H7 (cell line): ENCODE results near the gene FRG2C. TPM values are rescaled to one million over a fixed set of nuclear protein-coding genes. Genes with fewer than 3 reads are reported as not detected.
"Not testable (repeated sequence)": the region's sequence is repeated elsewhere in the genome, so short reads cannot be mapped to it uniquely, and the experiment has no call there.

Source experiments
- DNase-seq: peaks from one replicate; pipeline ENCODE4 v3.0.0; 2012
- H3K27me3 ChIP-seq: 2 replicates; pipeline ENCODE4 v1.6.0; 2011; ENCODE audit warnings: mild to moderate bottlenecking, low read length; ENCODE audit not compliant: control insufficient read depth, insufficient read depth
- H3K36me3 ChIP-seq: replicated peaks from 2 replicates; pipeline ENCODE4 v1.5.1; 2011; ENCODE audit warnings: low read length; ENCODE audit not compliant: control insufficient read depth, insufficient read depth
- H3K4me3 ChIP-seq: 2 replicates; pipeline ENCODE4 v1.5.1; 2011; ENCODE audit warnings: low read depth, mild to moderate bottlenecking, control low read depth, low read length, moderate library complexity; ENCODE audit not compliant: insufficient read depth
- total RNA-seq: library from RNA; depleted of rRNA; stranded (reverse); fragments of >200 nt; shearing (Covaris generic); gene quantifications from 2 replicates; pipeline ENCODE4 v1.2.3, GENCODE V29; 2014; rRNA removed

Gene FRG2C
- not detected in 2 replicates for total RNA-seq

DNA sequence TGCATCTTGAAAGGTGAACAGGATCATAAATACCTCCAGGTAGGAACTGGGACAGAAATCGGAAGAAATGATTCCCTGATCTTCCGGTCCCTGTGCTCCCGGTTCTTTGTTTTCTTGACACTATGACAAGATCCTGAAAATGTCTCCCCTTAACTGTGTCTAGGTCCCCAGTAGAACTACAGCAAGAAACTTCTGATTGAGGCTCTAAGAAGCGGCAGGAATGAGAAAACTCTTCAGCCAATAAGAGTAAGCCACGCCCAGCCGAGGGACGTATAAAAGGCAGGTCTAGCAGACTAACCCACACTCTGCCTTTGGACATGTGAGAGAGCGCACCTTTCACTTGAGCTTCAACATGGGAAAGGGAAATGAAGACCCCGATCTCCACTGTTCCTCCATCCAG is at the start of gene FRG2C:
TSS of gene FRG2C (plus strand) at position 301 of the 400 bp plus-strand sequence. CDS start at position 353, 52 bp downstream.
- not testable (repeated sequence) for H3K4me3 ChIP-seq, DNase-seq, H3K36me3 ChIP-seq
- H3K27me3 ChIP-seq: peaks cover 55% of the 10 kb centered on the region

DNA sequence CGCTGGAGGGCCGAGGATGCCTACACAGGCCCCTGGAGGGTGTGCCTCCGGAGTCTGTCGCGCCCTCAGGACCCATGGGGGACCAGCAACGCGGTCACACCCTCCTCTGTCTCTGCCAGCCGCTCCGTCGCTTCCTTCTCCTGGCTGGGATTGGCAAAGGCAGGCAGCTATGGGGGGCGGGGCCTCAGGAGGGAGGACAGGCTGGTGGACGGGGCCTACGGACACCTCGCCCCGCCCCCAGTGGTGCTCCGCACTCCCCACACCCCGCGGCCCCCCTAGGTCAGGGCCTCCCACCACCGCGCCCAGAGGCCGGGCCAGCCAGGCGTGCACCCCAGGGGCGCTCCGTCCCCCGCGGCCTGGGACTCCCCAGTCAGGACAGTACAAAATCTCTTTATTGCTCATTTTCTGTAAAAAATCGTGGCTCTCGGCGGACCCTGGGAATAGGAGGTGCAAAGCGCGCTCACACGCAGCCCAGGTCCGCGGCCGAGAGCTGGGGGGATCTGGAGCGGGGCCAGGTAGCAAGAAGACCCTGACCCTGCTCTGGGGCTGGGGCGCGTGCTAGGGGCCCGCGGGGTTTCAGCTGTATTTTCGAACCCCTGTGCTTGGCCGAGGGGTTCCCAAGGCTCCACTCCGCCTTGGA is 45.3 kb upstream of the FRG2C start:
- Histone ChIP-seq H3K4me3 (peak overlapping the region; percentile 48), H3K27me3 (peaks cover 19% of the 10 kb centered on the region)
- DNase-seq: peak; percentile 94
- H3K36me3 ChIP-seq: not testable (repeated sequence)

DNA sequence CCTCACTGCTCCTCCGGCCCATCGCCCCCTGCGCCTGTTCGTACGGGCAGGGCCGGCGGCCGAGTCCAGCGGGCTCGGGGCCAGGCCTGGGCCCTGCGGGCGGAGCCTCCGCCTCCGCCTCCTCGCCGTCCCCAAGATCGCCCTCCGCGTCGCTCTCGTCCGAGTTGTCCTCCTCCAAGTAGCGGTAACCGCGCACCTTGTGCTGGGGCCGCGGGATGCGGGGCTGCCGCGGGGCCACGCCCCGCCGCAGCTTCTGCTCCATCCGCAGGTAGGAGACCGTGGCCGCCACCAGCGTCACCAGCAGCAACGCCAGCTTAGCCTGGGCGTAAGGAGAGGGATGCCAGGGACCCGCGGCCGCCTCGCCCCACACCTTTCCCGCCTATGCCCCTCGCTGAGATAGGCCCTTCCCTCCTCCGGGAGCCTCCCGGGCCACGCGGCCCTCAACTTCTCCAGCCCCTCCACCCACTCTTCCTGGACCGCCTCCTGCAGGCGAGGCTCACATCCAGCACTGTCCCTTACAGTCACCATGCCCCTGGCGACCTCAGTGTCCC is 44.6 kb upstream of the FRG2C start:
- peaks cover 19% of the 10 kb centered on the region for H3K27me3 ChIP-seq
- DNase-seq: peak; percentile 72
- H3K4me3 ChIP-seq: peak overlapping the region; percentile 48
- not testable (repeated sequence) for H3K36me3 ChIP-seq

DNA sequence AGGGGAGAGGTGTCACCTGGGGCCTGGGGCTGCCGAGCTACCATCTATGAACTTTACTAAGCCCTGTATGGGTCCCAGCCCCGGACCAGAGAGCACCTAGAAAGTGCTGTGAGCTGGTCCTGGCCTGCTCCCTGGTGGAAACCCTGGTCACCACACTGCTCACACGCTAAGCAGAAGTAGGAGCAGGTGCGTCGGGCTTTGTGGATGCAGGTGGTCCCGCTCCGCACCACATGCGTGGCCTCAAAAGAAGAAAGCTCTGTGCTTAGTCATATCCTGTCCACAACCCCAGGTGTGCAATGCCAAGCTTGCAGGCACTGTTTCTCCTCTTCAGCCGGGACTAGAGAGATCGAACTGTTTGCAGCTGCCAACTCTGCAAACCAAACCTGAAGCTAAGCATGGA is 42.4 kb upstream of the FRG2C start:
- not testable (repeated sequence) for H3K36me3 ChIP-seq, H3K4me3 ChIP-seq
- DNase-seq: peak; percentile 30
- H3K27me3 ChIP-seq: peaks cover 19% of the 10 kb centered on the region

DNA sequence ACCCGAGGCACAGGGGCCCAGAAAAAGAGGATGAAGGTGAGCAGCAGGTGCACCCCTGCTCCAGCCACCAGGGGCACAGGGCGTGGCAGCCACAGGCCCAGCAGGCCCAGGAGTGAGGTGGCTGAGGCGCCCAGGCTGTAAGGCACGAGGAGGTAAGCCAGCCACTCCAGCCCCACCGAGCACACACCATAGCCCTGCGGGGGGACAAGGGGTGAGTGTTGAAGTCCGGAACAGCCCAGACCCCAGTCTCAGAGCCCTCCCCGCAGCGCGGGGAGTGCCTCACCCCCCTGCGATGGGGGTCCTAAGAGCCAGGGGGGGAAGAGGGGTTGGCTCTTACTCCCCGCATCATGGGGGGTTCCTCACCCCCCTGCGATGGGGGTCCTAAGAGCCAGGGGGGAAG is 40.5 kb upstream of the FRG2C start:
- H3K27me3 ChIP-seq: peaks cover 12% of the 10 kb centered on the region
- not testable (repeated sequence) for H3K36me3 ChIP-seq, H3K4me3 ChIP-seq
- DNase-seq: peak; percentile 27

DNA sequence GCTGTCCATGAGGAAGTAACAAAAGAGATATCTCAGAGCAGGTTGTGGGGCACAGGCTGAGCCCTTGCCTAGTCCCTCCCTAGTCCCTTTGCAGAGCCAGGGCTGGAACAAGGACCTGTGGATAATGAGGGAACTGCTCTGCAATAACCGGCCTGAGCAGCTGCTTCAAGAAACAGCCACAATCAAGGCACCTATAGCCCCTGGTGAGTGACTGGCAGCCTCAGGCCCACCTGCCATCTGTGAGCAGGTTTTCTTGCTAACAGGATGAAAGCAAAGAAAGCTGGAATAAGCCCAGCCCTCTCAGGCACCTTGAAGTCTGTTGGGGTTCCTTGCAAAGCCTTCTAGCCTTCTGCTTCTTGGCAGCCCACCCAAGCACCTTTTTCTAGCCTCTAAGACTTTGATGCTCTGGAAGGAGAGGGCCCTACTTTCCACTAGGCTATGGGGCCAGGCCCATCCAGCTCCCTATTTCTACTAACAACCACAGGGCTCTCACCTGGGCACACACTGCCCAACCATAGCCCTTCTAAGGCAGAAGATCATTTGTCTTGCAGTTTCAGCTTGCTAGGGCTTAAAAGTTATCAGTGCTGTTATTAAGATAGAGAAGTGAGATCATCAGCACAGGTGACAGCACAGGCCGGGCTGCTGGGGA is 33.1 kb upstream of the FRG2C start:
- H3K27me3 ChIP-seq, H3K36me3 ChIP-seq, DNase-seq, H3K4me3 ChIP-seq: not testable (repeated sequence)

DNA sequence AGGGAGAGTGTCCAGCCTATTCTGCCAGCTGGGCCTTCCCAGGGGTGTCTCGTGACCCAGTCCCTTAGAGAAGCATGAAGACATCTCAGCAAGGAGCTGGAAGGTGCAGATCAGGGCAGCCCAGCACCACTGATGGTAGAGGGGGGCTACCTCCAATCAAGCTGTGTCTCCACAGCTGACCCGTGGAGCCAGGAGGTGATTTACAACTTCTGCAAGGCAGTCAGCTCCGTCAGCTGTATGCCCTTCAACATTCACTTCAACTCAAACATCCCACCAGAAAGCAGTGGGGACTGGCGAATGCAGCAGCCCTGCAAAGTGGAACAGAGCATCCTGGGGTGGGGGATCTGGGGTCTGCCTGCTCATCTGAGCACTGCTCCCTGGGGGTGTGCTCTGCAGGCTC is 32.6 kb upstream of the FRG2C start:
- Histone ChIP-seq H3K4me3 (no peak overlapping the region), H3K27me3 (no peaks in the 10 kb centered on the region), H3K36me3 (no peaks in the 10 kb centered on the region)
- no peak for DNase-seq

DNA sequence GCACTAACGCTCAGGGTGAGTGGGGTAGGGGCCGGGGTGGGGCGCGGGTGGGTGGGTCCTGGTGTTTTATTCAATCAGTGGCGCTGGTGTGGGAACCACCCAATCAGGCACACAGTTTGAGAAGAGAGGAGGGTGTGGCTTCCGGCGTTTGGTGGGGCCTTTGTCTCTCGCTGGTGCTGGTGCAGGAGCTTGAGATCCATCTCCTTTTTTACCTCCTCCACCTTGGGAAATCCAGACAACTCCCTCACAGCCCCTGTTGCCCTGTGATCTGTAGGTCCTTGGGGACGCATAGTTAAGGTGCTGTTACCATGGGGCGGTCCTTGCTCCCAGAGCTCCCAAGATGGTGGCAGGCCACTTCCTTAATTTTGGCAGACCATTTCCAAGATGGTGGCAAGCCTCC is 25.2 kb upstream of the FRG2C start:
- DNase-seq: peak; percentile 6
- H3K36me3 ChIP-seq, H3K27me3 ChIP-seq, H3K4me3 ChIP-seq: not testable (repeated sequence)

DNA sequence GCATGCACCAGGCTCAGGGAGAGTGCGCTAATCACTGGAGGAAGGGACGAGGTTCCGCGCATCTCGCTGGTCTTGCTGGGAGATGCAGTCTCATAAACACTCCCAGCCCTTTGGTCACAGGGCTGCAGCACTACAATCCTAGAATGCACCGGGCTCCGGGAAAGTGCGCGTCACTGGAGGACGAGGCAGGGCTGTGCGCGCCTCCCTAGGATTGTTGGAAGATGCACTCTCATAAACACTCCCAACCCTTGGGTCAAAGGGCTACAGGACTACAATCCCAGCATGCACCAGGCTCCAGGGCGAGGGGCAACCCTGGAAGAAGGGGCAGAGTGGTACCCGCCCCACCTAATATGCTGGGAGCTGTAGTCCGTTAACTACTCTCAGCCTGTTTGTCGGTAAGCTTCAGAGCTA is 23.0 kb upstream of the FRG2C start:
- peak; percentile 62 for DNase-seq
- not testable (repeated sequence) for H3K36me3 ChIP-seq, H3K27me3 ChIP-seq

DNA sequence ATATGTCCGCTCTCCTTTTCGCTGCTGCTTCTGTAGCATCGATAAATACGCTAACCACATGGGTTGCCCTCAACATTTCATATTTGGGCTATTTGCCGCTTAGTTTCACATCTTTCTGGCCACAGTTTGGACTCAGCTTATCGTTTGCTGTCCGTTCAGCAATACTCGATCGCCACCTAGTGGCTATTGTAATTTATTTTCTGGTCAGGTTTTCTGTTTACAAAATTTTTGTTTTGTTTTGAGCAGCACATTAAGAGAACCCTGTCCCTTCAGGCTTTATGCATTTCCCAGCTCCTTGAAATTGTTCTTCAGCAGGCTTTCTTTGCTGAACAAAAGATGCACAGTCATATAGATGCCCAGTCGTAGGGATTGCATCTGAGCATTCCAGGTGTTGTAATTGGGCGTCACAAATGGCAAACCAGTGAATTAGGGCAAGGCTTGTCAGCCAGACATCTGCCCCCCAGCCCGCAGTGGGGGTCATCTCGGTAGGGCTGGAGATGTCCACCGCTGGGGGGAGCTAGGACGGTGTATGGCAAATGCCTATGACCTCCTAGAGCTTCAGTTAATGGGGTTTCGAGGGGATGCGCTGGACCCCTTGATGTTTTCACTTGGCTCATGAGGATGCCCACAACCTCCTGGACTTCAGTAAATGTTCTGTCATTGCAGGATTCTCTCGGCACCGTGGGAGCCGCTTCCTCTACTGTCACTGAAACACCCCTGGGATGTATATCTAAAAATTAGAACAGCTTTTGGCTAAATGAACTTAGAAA is 20.9 kb upstream of the FRG2C start:
- H3K27me3 ChIP-seq, H3K36me3 ChIP-seq, H3K4me3 ChIP-seq, DNase-seq: not testable (repeated sequence)

More for the DNA sequence above, 23.0 kb upstream of the FRG2C start:
- peak overlapping the region; percentile 57 for H3K4me3 ChIP-seq

DNA sequence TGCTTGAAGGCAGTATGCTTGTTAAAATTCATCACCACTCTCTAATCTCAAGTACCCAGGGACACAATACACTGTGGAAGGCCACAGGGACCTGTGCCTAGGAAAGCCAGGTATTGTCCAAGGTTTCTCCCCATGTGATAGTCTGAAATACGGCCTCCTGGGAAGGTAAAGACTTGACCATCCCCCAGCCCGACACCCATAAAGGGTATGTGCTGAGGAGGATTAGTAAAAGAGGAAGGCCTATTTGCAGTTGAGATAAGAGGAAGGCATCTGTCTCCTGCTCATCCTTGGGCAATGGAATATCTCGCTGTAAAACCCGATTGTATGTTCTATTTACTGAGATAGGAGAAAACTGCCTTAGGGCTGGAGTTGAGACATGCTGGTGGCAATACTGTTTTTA is 18.6 kb upstream of the FRG2C start:
- not testable (repeated sequence) for H3K36me3 ChIP-seq, H3K4me3 ChIP-seq, DNase-seq, H3K27me3 ChIP-seq

DNA sequence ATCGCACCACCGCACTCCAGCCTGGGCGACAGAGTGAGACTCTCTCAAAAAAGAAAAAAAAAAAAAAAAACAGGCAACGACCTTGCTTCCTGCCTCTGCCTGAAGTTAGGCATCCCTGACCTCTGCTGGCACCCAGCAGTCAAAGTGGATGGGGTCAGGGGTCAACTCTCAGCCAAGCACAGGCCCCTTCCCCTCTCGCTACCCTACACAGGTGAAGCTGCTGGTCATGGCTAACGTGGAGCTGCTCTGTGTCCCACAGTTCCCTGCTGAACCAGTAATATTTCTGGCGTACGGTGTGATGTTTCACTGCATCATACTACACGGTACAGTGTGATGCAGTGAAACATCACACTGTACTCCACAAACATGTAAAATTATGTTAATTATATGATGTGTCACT is 13.9 kb upstream of the FRG2C start:
- DNase-seq: no peak

DNA sequence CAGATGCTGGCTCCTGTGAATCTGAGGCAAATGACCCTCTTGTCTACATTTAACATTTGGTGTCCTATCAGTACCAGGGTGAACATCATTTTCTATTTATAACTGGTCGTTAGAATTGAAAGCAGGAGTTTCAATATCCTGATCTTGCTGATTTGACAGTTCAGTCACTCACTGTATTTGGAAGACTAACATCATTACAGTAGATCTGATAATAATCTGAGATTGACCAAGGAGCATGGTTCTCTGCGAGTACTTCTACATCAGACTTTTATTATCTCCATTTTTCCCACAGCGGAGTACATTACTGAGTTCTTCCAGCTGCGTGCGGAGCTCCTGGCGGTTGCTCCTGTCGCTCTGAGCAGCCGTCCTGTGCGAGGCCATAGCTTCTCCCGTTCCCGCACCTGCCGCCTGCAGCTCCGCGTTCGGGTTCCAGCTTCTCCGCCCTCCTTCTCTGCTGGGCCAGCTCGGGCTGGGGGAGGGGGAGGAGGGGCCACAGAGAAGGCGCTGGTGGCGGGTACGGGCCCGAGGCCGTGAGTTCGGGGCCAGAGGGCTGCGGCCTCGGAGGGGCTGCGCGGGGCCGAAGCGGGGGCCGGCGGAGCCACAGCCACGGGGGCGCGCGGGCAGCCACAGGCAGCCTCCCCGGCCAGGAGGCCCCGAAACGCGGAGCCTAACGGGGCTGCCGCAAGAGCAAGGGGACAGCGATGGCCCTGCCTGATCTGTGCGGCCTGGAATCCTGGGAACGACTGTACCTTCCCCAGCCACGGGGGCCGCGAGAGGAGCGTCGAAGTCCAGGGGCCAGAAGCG is 8.8 kb upstream of the FRG2C start:
- peak; percentile 78 for DNase-seq
- not testable (repeated sequence) for H3K36me3 ChIP-seq
- Histone ChIP-seq H3K4me3 (peak overlapping the region; percentile 30), H3K27me3 (peaks cover 50% of the 10 kb centered on the region)

More for the DNA sequence above, 13.9 kb upstream of the FRG2C start:
- Histone ChIP-seq H3K36me3 (no peaks in the 10 kb centered on the region), H3K4me3 (no peak overlapping the region), H3K27me3 (peaks cover 17% of the 10 kb centered on the region)

DNA sequence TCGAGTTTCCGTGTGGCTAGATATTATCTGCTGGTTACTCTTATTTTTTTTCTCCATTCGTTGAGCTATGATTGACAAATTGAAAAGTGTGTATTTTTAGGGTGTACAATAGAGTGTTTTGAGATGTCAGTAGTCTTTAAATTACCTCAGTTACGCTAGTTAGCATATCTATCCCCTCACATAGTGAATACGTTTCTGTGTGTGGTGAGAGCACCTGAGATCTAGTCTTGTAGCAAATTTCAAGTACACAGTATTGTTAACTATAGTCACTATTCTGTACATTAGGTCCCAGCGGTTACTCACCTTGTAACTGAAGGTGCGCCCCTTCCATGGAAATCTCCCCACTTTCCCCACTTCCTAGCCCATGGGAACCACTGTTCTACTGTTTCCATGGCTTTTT is 8.2 kb upstream of the FRG2C start:
- not testable (repeated sequence) for H3K36me3 ChIP-seq, DNase-seq
- H3K4me3 ChIP-seq: peak overlapping the region; percentile 30; the same call in 1 of the 2 replicates
- H3K27me3 ChIP-seq: peaks cover 53% of the 10 kb centered on the region
